ENCODE measurements around the gene VSTM2L.

The VSTM2L gene

DNA sequence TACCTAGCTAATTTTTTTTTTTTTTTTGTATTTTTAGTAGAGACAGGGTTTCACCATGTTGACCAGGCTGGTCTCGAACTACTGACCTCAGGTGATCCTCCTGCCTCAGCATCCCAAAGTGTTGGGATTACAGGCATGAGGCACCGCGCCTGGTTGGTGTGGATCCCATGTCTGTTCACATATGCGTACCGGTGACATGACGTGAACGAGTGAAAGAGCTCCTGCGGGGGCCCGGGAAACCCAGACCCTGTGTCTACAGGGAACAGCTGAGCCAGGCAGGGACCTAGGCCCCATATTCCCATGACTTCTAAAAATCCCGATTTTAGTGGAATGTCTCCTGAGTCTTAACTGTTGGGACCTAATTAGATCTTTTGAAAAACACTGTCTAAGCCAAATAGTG, 33.1 kb downstream of the VSTM2L start:
- Histone ChIP-seq H3K9me3 (no peaks in the 10 kb centered on the region), H3K9ac (no peak overlapping the region), H3K27ac (no peak overlapping the region), H3K27me3 (no peaks in the 10 kb centered on the region), H4K20me1 (no peaks in the 10 kb centered on the region), H3K4me3 (no peak overlapping the region), H3K4me2 (no peak overlapping the region), H3K36me3 (no peaks in the 10 kb centered on the region), H3K4me1 (peaks cover 12% of the 10 kb centered on the region)
- TF ChIP-seq Cebpa-rat (IDR thresholded peaks at IDR 0.05), result no peak

DNA sequence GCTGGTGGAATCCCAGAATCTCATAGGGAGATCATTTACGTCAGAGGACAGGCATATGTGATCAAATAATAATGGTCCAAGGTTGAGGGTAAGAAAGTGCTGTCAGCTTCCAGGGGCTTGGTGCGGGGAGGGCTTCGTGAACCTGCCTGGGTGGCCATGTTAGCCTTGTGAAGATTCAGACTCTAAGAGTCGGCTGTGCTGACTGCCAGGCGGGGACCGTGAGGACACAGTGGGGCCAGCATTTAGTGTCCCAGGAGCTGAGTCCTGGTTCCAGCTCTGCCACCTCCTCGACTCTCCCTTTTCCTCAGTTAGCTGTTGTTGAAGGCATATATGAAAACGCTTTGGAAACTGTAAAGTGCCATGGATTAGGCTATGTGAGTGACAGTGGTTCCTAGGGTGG, 33.5 kb downstream of the VSTM2L start:
- TF ChIP-seq Cebpa-rat (IDR thresholded peaks at IDR 0.05), result no peak
- no peaks in the 10 kb centered on the region for H3K36me3 ChIP-seq
- no peaks in the 10 kb centered on the region for H4K20me1 ChIP-seq
- H3K4me1 ChIP-seq, result peaks cover 8% of the 10 kb centered on the region
- no peaks in the 10 kb centered on the region for H3K27me3 ChIP-seq
- H3K4me3 ChIP-seq, result no peak overlapping the region
- H3K9me3 ChIP-seq, result no peaks in the 10 kb centered on the region
- no peak overlapping the region for H3K4me2 ChIP-seq
- no peak overlapping the region for H3K9ac ChIP-seq
- H3K27ac ChIP-seq, result no peak overlapping the region

GRCh38 chr20:37937686-37938085, 34.8 kb downstream of the VSTM2L start:
- Histone ChIP-seq H3K36me3 (no peaks in the 10 kb centered on the region), H3K4me3 (no peak overlapping the region), H3K4me2 (no peak overlapping the region), H3K4me1 (no peaks in the 10 kb centered on the region; the same call in 1 of the 2 replicates), H3K27ac (no peak overlapping the region), H3K9ac (no peak overlapping the region), H3K9me3 (no peaks in the 10 kb centered on the region), H4K20me1 (no peaks in the 10 kb centered on the region), H3K27me3 (no peaks in the 10 kb centered on the region)
- TF ChIP-seq Cebpa-rat (IDR thresholded peaks at IDR 0.05), result no peak

- H3K36me3 ChIP-seq, result no peaks in the 10 kb centered on the region
- H3K27ac ChIP-seq, result no peak overlapping the region
- H3K9me3 ChIP-seq, result no peaks in the 10 kb centered on the region
- no peak overlapping the region for H3K4me2 ChIP-seq
- no peak overlapping the region for H3K9ac ChIP-seq
- no peak for TF ChIP-seq Cebpa-rat (IDR thresholded peaks at IDR 0.05)
- H3K4me1 ChIP-seq, result peaks cover 4% of the 10 kb centered on the region; the same call in 1 of the 2 replicates
- no peak overlapping the region for H3K4me3 ChIP-seq
- H3K27me3 ChIP-seq, result no peaks in the 10 kb centered on the region
- H4K20me1 ChIP-seq, result no peaks in the 10 kb centered on the region
These were observed 35.3 kb downstream of the VSTM2L start for GRCh38 chr20:37938181-37938750.

DNA sequence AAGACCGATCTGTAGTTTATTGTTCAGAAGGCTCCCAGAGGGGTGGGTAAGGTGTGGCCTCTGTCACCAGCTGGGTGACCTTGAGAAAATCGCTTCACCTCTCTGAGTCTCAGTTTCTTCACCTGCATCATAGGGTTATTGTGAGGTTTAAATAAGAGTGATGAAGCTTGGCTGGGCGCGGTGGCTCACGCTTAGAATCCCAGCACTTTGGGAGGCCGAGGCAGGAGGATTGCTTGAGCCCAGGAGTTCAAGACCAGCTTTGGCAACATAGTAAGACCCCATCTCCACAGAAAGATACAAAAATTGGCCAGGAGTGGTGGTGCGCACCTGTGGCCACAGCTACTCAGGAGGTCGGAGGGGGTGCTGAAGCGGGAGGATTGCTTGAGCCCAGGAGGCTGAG, 36.0 kb downstream of the VSTM2L start:
- no peak overlapping the region for H3K4me3 ChIP-seq
- TF ChIP-seq Cebpa-rat (IDR thresholded peaks at IDR 0.05), result no peak
- H3K4me2 ChIP-seq, result no peak overlapping the region
- no peak overlapping the region for H3K9ac ChIP-seq
- H4K20me1 ChIP-seq, result no peaks in the 10 kb centered on the region
- H3K27ac ChIP-seq, result no peak overlapping the region
- peaks cover 7% of the 10 kb centered on the region; the same call in 1 of the 2 replicates for H3K4me1 ChIP-seq
- no peaks in the 10 kb centered on the region for H3K36me3 ChIP-seq
- H3K27me3 ChIP-seq, result no peaks in the 10 kb centered on the region
- no peaks in the 10 kb centered on the region for H3K9me3 ChIP-seq

GRCh38 chr20:37939701-37940560, 37.0 kb downstream of the VSTM2L start:
- Histone ChIP-seq H3K4me1 (peaks cover 7% of the 10 kb centered on the region; the same call in 1 of the 2 replicates), H4K20me1 (no peaks in the 10 kb centered on the region), H3K4me3 (no peak overlapping the region), H3K27ac (no peak overlapping the region), H3K4me2 (no peak overlapping the region), H3K9ac (no peak overlapping the region), H3K36me3 (no peaks in the 10 kb centered on the region), H3K27me3 (no peaks in the 10 kb centered on the region), H3K9me3 (no peaks in the 10 kb centered on the region)
- no peak for TF ChIP-seq Cebpa-rat (IDR thresholded peaks at IDR 0.05)

DNA sequence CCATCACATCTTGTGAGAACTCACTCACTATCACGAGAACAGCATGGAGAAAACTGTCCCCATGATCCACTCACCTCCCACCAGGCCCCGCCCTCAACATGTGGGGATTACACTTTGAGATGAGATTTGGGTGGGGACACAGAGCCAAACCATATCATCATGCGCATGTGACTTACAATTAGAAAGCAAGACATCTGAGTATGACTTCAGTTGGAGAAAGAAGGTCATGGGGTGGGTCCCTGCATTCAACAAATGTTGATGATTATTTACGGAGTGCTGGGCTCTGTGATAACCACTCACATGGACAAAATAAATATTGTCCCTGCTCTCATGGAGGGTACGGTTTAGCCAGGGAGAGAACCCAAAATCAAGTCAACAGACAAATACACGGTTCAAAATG, 37.9 kb downstream of the VSTM2L start:
- TF ChIP-seq Cebpa-rat (IDR thresholded peaks at IDR 0.05), result no peak
- no peaks in the 10 kb centered on the region for H3K27me3 ChIP-seq
- H3K9me3 ChIP-seq, result no peaks in the 10 kb centered on the region
- H3K27ac ChIP-seq, result no peak overlapping the region
- H3K4me3 ChIP-seq, result no peak overlapping the region
- peaks cover 7% of the 10 kb centered on the region; the same call in 1 of the 2 replicates for H3K4me1 ChIP-seq
- no peaks in the 10 kb centered on the region for H4K20me1 ChIP-seq
- H3K36me3 ChIP-seq, result no peaks in the 10 kb centered on the region
- H3K4me2 ChIP-seq, result no peak overlapping the region
- no peak overlapping the region for H3K9ac ChIP-seq

- Histone ChIP-seq H3K4me3 (no peak overlapping the region), H4K20me1 (no peaks in the 10 kb centered on the region), H3K36me3 (no peaks in the 10 kb centered on the region), H3K27me3 (no peaks in the 10 kb centered on the region), H3K9me3 (no peaks in the 10 kb centered on the region), H3K9ac (no peak overlapping the region), H3K4me2 (no peak overlapping the region), H3K27ac (no peak overlapping the region), H3K4me1 (peaks cover 7% of the 10 kb centered on the region; the same call in 1 of the 2 replicates)
- no peak for TF ChIP-seq Cebpa-rat (IDR thresholded peaks at IDR 0.05)
These were observed 38.4 kb downstream of the VSTM2L start for GRCh38 chr20:37941332-37941731.

GRCh38 chr20:37941992-37942391, 39.1 kb downstream of the VSTM2L start:
- H3K4me1 ChIP-seq, result peaks cover 7% of the 10 kb centered on the region; the same call in 1 of the 2 replicates
- H3K4me3 ChIP-seq, result no peak overlapping the region
- H3K27me3 ChIP-seq, result no peaks in the 10 kb centered on the region
- H3K9me3 ChIP-seq, result no peaks in the 10 kb centered on the region
- H4K20me1 ChIP-seq, result no peaks in the 10 kb centered on the region
- H3K36me3 ChIP-seq, result no peaks in the 10 kb centered on the region
- no peak overlapping the region for H3K4me2 ChIP-seq
- H3K9ac ChIP-seq, result no peak overlapping the region
- H3K27ac ChIP-seq, result no peak overlapping the region
- TF ChIP-seq Cebpa-rat (IDR thresholded peaks at IDR 0.05), result no peak

- TF ChIP-seq Cebpa-rat (IDR thresholded peaks at IDR 0.05), result no peak
- H3K27me3 ChIP-seq, result no peaks in the 10 kb centered on the region
- peaks cover 8% of the 10 kb centered on the region for H3K9me3 ChIP-seq
- H3K36me3 ChIP-seq, result no peaks in the 10 kb centered on the region
- H3K4me2 ChIP-seq, result 0 out of 2 replicates have a peak overlapping the region, but pooled peaks have one; percentile 4
- H3K4me1 ChIP-seq, result peaks cover 7% of the 10 kb centered on the region; the same call in 1 of the 2 replicates
- no peak overlapping the region for H3K27ac ChIP-seq
- H4K20me1 ChIP-seq, result no peaks in the 10 kb centered on the region
- no peak overlapping the region for H3K4me3 ChIP-seq
- no peak overlapping the region for H3K9ac ChIP-seq
These were observed 40.1 kb downstream of the VSTM2L start for GRCh38 chr20:37943033-37943432.
